ENCODE data around the gene ALPK3. TPM values are rescaled to one million over a fixed set of nuclear protein-coding genes. Genes with fewer than 3 reads are reported as not detected.

The ALPK3 gene
- total RNA-seq, 1 experiment from 2014 or later = 2.0 TPM

Other genes with a start within 250 kb of the ALPK3 start
- 15.5 TPM for gene ZSCAN2, start 216.3 kb upstream of the ALPK3 start, total RNA-seq (2021; ENCODE audit: unreplicated experiment)
- 35.6 TPM for gene WDR73, start 163.1 kb upstream of the ALPK3 start, total RNA-seq (2021; ENCODE audit: unreplicated experiment)
- 9.8 TPM for gene NMB, start 159.2 kb upstream of the ALPK3 start, total RNA-seq (2021; ENCODE audit: unreplicated experiment)
- 175 TPM for gene SEC11A, start 101.2 kb upstream of the ALPK3 start, total RNA-seq (2021; ENCODE audit: unreplicated experiment)
- 26.4 TPM for gene ZNF592, start 68.8 kb upstream of the ALPK3 start, total RNA-seq (2021; ENCODE audit: unreplicated experiment)
- gene SLC28A1, start 67.3 kb downstream of the ALPK3 start, total RNA-seq (2021; ENCODE audit: unreplicated experiment) = not detected
- gene PDE8A, start 164.5 kb downstream of the ALPK3 start, total RNA-seq (2021; ENCODE audit: unreplicated experiment) = 37.8 TPM